Raji (cell line): ENCODE measurements around the gene ST3GAL5.

Source experiments
- POLR2A ChIP-seq: IDR thresholded peaks from 2 replicates; pipeline ENCODE4 v1.6.1; 2011; ENCODE audit warnings: low read depth, low read length, control low read depth; ENCODE audit not compliant: insufficient read depth

The ST3GAL5 gene

DNA sequence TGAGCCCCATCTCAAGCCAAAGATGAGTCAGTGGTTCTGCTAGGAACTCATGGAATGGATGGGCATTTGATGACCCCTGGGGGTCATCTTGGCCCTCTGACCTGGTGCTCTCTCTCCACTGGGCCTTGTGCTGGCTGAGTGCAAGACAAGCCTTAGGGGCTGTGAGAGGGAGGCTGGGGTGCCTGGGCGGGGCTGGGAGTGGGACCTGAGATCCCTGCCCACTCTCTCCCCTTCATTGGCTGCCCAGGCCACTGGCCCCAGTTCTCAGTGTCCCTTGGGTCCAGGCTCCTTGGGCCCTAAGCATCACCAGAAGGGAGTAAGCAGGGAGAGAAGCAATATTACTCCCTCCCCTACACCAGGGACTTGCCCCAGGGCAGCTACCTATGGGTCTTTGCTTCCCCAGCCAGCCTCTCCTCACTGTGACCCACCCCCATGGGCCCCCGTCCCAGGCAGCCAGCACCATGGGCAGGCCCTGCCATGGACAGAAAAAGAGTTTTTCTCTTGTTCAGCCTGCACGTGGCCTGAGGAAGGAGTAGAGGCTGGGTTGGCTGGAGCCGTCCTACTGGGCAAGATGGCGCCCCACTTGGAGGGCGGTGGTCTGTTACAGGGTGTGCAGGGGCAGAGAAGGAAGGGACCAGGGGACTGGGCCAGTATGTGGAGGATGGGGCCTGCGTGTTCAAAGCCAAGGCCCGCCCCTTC is 101.4 kb downstream of the ST3GAL5 start:
- TF ChIP-seq POLR2A = no peak
